HuH-7 (cell line): ENCODE measurements around the gene REV1.
"Not testable (repeated sequence)": the region's sequence is repeated elsewhere in the genome, so short reads cannot be mapped to it uniquely, and the experiment has no call there.

Experiments
- DNase-seq: peaks from one replicate; pipeline ENCODE4 v3.0.0; 2011; ENCODE audit warnings: low spot score

The REV1 gene

GRCh38 chr2:99403084-99403483, 86.7 kb downstream of the REV1 start:
- DNase-seq, result no peak

DNA sequence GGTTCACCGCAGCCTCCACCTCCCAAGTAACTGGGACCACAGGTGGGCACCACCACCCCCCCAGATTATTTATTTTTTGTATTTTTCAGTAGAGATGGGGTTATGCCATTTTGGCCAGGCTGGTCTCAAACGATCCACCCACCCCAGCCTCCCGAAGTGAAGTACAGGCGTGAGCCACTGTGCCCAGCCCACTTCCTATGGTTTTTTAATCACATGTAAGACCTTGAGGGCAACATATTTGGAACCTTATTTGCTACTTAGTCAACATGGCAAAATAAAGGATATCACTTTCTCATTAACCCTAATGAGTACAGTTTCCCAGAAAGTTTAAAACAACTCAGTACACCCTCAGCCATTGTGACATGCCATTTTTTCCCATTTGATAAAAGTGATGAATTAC, 88.0 kb downstream of the REV1 start:
- no peak for DNase-seq

- DNase-seq, result no peak
These were observed 90.0 kb downstream of the REV1 start for GRCh38 chr2:99399795-99400194.

GRCh38 chr2:99399063-99399462, 90.8 kb downstream of the REV1 start:
- DNase-seq, result no peak

GRCh38 chr2:99398303-99398702, 91.5 kb downstream of the REV1 start:
- DNase-seq, result no peak

DNA sequence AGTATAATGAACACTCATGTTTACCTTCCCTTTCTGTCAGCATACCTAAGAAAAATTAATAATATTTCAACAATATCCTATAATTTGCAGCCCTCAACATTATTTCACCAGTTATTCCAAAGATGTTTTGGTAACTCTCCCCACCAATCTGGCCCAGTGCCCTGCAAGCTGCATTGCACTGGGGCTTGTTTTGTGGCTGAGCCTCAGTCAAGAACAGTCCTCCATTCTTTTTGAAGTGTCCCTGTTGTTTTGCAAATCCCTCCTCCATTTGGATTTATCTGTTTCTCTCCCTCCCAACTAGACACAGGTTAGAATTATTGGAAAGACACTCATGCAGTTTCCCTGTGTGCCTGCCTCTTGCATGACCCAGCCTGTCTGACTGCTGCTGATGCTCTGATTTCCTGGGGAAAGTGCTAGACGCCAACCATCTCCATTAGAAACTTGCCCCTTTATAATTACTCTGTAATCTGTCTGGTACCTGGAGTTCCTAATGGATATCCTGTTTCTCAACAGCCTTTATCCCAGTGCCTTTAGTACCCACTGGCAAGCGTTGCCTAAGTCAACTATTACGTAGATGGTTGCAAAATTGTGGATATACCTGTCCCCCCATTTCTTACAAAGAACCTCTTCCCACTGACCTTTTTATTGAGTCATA, 92.4 kb downstream of the REV1 start:
- DNase-seq, result no peak

DNA sequence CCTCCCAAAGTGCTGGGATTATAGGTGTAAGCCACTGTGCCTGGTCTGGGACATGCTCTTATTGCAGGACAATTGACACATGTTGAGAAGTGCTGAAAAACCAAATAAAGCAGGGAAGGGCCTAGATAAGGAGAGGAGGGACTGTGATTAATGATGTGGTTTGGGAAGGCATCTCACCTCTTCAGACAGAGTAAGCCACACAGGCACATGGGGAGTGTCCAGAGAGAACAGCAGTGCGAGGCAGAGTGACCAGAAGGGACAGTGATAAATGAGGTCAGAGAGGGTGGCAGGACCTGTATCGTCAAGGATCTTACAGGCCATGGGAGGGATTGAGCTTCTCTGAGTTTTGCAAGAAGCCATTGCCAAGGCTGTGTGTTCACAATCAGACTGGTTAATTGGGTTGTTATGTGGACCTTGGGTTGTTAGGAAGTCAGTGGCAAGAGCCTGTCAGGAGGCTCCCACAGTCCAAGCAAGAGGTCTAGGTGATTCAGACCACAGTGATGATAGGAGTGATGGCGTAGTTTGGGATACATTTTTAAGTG, 94.2 kb downstream of the REV1 start:
- no peak for DNase-seq

GRCh38 chr2:99389946-99390345, 99.9 kb downstream of the REV1 start:
- no peak for DNase-seq

DNA sequence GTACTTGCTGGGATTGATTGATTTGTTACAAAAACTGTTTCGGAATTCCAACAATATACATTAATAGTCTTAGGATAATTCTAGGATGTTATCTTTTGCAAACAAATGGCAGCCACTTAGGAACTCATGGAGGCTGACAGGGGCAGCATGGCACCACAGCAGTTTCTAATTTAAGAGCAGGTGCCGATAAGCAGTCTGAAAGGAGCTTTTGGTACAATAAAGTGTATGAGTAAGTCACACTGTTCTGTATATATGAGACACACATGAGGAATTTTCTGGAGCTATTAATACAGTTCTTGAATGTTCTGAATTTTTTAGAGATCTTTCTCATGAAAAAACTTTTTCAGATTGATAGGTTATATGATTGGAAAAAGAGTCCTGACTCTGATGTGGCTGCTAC, 100.4 kb downstream of the REV1 start:
- DNase-seq, result no peak

- no peak for DNase-seq
These were observed 100.9 kb downstream of the REV1 start for GRCh38 chr2:99388892-99389291.

DNA sequence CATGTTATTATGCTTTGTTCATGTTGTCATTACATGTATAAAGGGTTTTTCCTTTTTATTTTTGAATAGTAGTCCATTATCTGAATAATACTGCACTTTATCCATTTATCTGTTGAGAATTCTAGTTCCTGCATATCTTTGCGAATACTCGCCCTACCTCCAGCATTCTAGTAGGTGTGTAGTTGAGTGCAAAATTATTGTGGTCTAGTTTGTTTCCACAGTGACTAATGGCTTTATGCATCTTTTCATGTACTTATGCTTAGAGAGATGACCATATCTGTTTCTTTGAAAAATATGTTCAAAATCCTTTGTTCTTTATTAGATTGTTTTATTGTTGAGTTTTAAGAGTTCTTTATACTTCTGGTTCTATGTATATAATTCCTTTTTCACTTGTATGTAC, 103.8 kb downstream of the REV1 start:
- DNase-seq, result no peak

DNA sequence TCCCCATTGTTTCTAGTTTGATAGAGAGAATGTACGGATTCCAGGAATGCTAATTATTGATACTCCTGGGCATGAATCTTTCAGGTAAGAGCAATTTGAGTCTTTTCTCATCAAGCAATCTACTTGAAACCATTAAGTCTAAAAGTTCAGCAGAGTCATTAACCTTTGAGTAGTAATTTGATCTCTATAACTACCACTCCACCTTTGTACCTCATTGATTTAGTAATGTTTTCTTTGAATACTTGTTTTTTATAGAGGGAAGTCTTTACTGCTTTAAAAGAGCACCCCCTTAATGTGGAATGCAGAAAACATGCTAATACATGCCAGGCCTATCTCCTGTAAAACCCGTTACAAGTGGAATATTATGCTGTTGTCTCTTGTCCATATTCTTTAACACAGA, 107.7 kb downstream of the REV1 start:
- DNase-seq, result no peak

DNA sequence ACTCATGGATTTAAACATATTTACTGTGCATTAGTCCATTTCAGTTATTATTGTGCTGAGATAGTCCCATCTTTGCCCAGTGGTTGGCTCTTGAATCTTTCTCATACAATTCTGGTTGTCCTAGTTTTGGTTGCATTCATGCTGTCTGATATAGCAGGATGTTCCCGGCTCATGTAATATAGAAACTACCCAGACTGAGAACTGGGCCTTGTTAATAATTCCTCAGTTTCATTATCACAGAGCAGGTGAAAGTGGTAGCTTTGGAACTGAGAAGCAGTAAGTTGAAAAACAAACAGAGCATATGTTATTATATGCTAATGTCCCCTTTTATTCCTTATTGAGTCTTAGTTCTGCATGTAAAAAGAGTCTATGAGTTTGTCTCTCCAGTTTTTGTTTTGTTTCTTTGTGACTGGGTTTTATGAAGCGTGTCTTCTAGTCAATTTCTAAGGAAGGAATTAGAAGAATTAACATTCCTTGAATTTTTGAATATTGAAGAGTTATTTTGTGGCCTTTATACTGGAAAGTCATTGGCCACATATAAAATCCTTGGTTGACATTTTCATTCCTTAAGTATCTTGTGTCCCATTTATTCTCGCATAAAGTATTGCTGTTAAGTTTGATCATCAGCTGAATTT, 109.3 kb downstream of the REV1 start:
- no peak for DNase-seq

DNA sequence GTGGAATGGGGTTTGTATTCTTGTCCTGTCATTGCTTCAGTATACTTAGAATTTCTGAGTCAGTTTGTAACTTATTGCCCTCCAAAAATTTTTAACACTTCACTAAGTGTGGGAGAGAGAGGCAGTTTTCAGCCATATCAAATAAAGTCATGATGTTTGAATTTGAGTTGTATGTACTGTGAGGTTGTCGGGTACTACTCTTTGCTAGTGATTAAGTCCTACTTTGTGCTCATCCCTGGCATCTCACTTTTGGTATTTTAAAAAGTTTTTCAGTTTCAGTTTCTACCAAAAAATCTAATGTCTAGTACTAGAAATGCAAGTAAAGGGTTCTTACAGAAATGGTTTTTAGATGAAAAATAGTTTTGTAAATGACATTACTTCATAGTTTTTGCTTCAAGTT, 111.9 kb downstream of the REV1 start:
- no peak for DNase-seq

DNA sequence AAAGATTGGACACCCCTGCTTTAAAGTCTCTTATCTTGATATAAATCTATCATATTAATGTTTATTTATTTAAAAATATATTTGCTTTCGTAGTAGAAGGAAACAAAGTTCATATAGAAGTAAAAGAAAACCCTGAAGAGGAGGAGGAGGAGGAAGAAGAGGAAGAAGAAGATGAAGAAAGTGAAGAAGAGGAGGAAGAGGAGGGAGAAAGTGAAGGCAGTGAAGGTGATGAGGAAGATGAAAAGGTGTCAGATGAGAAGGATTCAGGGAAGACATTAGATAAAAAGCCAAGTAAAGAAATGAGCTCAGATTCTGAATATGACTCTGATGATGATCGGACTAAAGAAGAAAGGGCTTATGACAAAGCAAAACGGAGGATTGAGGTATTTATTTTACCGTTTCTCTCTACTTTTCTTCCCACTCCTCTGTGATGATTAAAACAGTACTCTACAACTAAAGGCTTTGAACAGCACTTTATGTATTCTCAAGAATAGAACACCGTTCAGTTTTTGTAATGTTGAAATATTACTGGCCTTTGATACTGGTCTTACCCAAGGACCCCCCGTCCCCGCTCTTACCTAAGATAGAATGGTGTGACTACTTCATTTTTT, 113.5 kb downstream of the REV1 start:
- DNase-seq, result no peak

DNA sequence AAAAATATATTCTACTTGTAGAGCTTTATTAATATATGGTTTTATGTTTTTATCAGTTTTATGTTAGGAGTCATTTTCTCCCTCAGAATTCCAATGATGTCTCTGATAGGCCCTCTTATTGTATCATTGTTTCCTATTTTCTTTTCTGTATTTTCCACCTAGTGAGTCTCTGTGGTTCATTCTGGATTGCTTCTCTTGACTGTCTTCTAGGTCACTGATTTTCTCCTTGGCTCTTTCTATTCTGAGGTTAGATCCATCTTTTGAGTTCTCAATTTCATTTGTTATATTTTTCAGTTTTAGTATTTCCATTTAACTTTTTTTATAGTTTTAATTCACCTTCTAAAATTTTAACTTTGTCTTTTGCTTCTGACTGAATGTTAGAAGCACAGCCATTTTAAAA, 115.1 kb downstream of the REV1 start:
- no peak for DNase-seq

DNA sequence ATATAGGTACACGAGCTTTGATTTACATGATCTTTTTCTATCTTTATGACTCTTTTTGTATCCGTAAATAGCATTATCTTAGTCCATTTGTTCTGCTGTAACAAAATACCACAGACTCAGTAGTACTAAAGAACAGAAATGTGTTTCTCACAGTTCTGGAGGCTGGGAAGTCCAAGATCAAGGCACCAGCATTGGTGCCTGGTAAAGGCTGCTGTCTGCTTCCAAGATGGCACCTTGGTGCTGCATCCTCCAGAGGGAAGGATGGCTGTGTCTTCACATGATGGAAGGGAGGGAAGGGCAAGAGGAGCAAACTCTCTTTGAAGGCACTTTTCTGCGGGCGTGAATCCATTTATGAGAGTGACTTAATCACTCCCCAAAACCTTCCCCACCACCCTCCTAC, 116.7 kb downstream of the REV1 start:
- DNase-seq, result no peak

DNA sequence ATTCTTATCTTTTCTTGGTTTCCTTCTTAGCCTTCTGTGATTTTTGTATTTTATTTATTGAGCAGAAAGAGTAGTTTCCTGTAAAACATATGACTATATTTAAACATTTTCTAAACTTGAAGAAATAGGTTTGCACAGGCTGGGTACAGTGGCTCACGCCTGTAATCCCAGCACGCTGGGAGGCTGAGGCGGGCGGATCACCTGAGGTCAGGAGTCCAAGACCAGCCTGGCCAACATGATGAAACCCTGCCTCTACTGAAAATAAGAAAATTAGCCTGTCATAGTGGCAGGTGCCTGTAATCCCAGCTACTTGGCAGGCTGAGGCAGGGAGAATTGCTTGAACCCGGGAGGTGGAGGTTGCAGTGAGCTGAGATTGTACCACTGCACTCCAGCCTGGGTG, 121.0 kb downstream of the REV1 start:
- not testable (repeated sequence) for DNase-seq

DNA sequence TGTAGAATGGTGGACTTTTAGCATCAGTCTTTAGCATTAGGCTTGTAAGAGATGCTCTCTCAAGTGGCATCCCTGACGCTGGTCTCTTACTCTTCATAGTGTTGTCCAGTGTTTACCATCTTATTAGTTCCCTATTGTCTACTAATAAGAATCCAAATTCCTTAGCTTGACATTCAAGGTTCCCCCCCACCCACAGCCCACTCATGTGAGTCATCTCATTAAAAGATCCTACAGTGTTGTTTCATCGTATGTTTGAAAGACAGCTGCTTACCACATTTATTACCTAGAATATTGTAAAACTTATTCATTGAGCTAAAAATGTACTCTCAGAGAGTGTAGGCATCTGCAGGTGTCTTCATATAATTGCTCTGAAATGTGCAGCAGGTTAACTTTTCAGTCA, 124.2 kb downstream of the REV1 start:
- DNase-seq, result no peak

DNA sequence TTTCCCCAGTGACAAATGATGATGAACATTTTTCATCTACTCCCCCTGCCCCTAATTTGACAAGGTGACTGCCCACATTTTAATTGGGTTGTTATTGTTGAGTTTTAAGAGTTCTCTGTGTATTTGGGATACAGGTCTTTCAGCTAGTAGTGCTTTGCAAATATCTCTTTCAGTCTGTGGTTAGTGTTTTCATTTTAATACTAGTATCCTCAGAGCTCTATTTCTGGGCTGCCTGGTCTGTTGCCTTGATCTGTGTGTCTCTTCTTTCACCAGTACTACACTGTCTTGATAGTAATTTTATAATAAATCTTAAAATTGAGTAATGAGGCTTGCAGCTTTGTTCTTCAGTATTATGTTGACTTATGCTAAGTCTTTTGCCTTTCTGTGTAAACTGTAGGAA, 133.0 kb downstream of the REV1 start:
- DNase-seq, result no peak

GRCh38 chr2:99354825-99355224, 135.0 kb downstream of the REV1 start:
- not testable (repeated sequence) for DNase-seq

DNA sequence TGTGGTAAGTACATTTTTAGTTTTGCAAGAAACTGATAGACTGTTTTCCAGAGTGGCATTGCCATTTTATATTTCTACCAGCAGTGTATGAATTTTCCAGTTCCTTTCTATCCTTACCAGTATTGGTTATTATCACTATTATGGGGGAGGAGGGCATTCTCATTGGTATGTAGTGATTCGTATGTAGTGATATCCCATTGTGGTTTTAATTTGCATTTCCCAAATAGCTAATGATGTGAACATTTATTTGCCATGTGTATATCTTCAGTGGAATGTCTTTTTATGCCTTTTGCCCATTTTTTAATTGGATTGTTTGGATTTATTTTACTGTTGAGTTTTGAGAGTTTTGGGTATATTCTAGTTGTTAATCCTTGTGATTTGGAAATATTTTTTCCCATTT, 135.7 kb downstream of the REV1 start:
- no peak for DNase-seq
